IPS-18c (cell line): ENCODE data around the gene SEC14L2.
A peak's percentile ranks its signal among the peaks of the same experiment; 100 is the strongest.

ENCODE experiments used
- H3K4me3 ChIP-seq: 2 replicates; pipeline ENCODE4 v1.7.0; 2013; ENCODE audit warnings: low read depth, mild to moderate bottlenecking, low read length, moderate library complexity; ENCODE audit not compliant: insufficient read depth
- H3K9me3 ChIP-seq: one replicate; pipeline ENCODE4 v1.6.1; 2013; ENCODE audit warnings: mild to moderate bottlenecking, low read length, moderate library complexity; ENCODE audit not compliant: control insufficient read depth, insufficient read depth

The SEC14L2 gene

DNA sequence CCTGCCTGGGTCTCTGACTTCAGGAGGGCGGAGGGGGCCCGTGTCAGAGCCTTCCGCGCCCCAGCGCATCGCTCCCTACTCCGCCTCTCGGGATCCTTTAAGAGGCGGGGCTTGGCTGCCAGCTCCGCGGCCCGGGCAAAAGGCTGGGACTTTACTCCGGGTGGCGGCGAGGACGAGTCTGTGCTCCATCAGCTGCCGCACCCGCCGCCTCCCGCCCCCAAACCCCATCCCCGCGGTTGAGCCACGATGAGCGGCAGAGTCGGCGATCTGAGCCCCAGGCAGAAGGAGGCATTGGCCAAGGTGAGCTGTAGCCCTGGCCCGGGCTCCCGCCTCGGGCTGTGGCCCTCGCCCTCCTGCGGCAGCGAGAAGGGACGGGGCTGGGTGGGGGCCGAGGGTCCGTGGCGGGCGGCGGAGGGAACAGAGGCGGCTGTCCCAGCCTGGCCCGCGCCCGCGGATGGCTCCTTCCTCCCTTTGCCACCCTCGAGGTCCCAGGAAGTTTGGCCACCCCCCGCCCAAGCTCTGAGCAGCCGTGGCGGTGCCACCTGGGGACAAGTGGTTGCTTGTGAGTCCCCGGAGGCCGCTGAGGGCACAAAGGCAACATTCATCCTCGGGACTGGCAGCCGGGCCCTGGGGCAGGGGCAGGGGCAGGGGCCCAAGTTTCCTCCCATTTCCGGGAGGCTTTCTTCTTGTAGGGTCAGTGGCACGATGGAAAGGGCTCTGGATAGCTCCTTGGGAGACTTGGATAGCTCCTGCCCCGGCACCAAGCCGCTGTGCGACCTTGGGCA, at the start of gene SEC14L2:
Gene SEC14L2, plus strand, starts transcription at position 148 of the 785 bp plus-strand sequence. Its CDS starts 99 bp downstream, at position 247.
- peak within 1 kb of the TSS; percentile 70 for H3K4me3 ChIP-seq
- H3K9me3 ChIP-seq = no peaks in the 10 kb centered on the region

DNA sequence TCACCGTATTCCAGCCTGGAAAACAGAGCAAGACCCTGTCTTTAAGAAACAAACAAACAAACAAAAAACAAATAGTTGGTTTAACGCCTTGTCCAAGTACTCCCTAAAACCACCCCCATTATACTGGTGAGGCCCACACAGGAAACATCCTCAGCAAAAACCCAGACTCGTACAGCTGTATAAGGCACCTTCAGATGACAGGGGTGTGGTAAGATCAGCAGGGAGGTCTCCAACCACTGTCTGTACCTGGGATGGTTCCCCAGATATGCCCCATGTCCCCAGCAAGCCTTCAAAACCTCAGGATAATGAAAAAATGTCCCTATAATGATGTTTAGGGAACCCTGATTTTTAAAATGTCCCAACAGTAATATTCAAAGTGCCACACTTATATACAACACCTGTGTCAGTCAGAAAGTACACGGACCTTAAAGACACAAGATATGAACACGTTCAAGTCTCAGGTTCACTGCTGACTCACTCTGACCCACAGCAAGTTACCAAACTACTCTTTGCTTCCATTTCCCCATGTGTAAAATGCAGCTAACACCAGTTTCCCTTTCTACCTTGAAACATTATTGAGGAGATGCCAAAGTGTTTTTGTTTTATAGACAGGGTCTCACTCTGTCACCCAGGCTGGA, 49.4 kb upstream of the SEC14L2 start:
- H3K4me3 ChIP-seq = no peak overlapping the region
- H3K9me3 ChIP-seq = no peaks in the 10 kb centered on the region

DNA sequence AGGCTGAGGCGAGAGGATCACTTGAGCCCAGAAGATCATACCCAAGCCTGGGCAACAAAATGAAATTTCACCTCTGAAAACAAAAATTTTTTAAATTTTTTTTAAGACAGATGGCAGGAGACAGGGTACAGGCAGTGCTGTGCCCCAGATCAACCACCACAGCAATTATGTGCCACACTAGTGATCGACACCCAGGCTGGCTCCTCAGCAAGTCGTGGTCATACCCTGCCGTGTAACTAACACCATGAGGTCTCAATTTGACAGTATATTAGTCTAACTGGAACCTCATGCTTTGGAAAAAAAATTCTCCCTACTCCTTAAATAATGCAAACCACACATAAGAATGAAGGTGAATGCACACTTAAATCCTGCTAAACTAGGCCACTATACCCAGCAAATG, 48.4 kb upstream of the SEC14L2 start:
- no peak overlapping the region for H3K4me3 ChIP-seq
- no peaks in the 10 kb centered on the region for H3K9me3 ChIP-seq

DNA sequence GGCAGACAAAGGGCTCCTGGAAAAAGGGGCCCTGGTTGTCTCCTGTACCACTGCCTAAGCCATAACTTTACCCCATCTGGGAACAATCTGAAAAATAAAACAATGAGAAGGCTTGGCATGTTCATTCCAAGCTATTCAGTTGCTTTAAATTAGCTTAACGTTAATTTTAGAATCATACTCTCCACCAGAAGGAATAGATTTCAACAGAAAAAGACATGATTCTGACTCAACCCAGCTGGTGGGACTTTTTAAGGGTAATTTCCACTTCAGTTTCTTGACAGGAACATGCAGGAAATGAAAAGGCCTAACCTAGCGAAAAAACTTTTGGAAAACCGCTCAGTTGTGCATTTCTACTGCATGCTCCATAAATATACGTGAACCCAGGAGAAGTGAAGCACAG, 48.0 kb upstream of the SEC14L2 start:
- Histone ChIP-seq H3K9me3 (no peaks in the 10 kb centered on the region), H3K4me3 (no peak overlapping the region)

DNA sequence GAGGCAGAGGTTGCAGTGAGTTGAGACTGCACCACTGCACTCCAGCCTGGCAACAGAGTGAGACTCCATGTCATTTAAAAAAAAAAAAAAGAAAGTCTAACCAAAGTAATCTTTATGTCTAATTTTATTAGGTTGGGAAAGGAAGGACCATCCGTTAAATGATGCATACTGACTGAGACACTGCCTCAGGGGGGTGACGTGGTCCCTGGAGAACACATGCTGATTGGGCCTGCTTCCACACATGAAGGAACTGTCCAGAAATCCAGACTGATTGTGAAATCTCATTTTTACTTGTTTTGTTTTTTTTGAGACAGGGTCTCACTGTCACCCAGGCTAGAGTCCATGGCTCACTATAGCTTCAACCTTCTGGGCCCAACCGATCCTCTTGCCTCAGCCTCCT, 45.6 kb upstream of the SEC14L2 start:
- H3K4me3 ChIP-seq = no peak overlapping the region
- no peaks in the 10 kb centered on the region for H3K9me3 ChIP-seq

DNA sequence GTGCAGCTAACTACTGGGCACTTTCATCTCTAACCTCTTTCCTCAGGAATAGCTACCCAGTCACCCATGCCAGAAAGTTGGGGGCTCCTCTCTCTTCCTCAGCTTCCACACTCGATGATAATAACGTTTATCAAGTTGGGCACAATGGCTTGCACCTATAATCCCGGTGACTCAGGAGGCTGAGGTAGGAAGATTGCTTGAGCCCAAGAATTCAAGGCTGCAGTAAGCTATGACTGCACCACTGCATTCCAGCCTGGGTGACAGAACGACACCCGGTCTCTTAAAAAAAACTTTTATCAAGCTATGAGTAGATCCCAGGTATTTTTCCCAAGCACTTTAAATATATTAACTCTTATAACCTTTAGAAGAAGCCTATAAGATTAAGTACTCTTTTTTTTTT, 42.2 kb upstream of the SEC14L2 start:
- Histone ChIP-seq H3K9me3 (no peaks in the 10 kb centered on the region), H3K4me3 (no peak overlapping the region)

DNA sequence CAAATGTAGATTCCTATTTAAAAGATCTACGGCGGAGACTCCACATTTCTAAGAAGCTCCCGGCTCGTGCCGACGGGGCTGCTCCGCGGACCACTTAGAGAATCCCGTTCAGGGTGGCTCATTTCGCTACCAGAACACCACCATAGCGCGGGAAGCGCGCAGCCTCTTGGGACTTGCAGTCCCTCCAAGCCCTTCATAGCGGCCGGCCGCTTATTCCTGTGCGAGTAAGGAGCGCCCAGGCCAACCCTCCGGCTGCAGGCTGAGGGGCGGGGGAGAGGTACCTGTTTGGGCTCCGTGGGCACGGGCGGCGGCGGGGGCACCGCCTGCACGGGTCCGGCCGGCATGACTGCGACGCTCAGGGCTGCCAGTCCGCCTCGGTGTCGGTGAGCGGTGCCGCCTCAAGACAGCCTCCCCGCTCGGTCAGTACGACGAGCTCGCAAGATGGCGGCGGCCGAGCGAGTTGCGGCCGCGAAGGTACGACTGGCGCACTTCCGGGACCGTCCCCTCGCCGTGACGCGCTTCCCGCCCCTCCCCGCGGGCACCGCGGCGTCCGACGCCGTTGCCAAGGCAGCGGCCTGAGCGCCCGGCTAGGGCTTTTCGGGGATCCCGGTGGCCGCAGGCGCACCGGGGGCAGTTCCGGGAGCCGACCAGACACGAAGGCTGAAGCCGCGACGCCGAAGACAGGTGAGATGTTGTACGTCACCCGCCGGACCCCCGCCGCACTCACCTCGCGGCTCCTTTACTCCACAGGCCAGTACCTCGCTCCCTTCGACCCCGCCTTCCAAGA, 40.2 kb upstream of the SEC14L2 start, which contains the start of the genes CCDC157 and SF3A1:
Gene CCDC157, plus strand, starts transcription at position 559 of the 787 bp plus-strand sequence. CDS start 8,994 bp downstream, outside the sequence.
Gene SF3A1, minus strand, starts transcription at position 446 of the 787 bp plus-strand sequence. Its CDS starts 102 bp downstream, at position 344.
- Histone ChIP-seq H3K4me3 (peak within 1 kb of the TSS; percentile 97), H3K9me3 (no peaks in the 10 kb centered on the region)

DNA sequence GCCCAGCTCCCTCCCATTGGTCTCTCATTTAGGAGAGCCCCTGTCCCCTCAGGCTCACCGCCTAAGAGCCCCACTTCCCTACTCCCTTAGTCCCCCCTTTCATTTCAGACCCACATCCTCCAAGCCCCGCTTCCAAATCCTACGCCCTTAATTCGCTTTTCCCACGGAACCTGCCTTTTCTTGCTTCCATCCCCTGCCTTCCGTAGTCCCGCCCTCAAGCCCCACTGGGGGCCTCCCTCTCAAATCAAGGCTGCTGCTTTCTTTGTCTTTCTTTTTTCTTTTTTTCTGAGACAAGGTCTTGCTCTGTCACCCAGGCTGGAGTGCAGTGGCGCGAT, 39.6 kb upstream of the SEC14L2 start:
- Histone ChIP-seq H3K9me3 (no peaks in the 10 kb centered on the region), H3K4me3 (peak overlapping the region; percentile 97)

DNA sequence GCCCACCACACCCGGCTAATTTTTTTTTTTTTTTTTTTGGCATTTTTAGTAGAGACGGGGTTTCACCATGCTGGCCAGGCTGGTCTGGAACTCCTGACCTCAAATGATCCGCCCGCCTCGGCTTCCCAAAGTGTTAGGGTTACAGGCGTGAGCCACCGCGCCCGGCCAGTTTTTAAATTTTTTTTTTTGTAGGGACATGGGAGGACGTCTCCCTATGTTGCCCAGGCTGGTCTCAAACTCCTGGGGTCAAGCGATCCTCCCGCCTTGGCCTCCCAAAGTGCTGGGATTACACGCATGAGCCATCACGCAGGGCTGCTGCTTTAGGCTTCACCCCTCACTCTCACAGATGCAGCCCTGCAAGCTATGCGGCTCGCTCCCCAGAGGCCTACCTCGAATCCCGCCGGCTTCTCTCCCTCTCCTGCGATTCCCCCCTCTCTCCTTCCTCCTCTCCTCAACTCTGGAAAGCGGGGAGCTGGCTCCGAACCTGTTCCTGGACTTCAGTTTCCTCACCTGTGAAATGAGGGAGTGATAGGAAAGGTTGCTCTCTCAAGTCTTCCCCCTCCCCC, 39.1 kb upstream of the SEC14L2 start:
- no peaks in the 10 kb centered on the region for H3K9me3 ChIP-seq
- H3K4me3 ChIP-seq = peak overlapping the region; percentile 97; the same call in 1 of the 2 replicates

DNA sequence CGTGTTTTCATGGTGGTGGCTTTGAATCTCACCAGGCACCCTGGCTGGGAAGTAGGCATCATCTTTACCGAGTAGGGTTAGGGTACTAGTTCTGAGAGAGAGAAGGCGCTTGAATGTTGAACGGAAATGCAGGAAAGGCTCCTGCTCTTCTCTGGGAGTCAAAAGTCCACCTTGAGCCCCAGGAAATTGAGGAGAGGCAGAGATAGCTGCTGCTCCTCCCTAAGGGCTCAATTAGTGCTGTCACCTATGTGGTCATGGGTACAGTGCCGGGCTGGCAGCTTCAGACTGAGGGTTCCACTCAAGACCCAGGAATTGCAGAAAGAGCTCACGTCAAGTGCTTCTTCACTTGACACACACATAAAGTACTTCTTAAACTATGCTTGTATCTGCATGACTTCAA, 38.3 kb upstream of the SEC14L2 start:
- H3K9me3 ChIP-seq = no peaks in the 10 kb centered on the region
- no peak overlapping the region for H3K4me3 ChIP-seq

DNA sequence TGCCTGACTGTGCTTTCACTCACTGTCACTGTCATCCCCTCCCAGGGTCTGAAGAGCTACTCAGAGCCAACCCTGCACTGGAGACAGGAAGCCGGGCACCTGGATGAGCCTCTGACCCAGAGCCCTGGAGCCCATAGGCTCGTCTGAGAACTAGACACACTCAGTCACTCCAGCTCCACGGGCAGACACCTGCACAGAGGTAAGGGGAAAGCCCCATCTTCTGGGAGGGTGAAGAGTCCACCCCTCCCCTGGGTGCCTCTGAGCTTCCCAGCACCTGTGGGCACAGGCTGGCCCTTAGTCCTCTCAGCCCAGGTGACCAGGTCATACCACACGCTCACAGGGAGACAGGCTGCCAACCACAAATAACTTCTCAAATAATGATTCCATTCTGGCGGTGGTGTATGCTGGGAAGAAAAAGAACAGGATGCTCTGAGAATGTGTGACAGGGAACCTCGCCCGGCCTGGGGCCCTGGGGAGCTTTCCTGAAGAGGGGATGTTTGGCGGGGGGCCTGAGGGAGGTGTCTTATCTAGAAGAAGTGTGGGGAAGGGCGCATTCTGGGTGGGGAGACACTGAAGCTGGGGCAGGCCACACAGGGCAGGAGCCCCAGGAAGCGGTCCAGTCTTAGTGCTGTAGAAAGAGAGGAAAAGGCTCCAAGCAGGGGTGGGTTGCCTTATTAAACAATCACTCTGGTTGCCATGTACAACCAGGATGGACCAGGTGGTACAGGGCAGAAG, 34.7 kb upstream of the SEC14L2 start:
- Histone ChIP-seq H3K9me3 (no peaks in the 10 kb centered on the region), H3K4me3 (no peak overlapping the region)

DNA sequence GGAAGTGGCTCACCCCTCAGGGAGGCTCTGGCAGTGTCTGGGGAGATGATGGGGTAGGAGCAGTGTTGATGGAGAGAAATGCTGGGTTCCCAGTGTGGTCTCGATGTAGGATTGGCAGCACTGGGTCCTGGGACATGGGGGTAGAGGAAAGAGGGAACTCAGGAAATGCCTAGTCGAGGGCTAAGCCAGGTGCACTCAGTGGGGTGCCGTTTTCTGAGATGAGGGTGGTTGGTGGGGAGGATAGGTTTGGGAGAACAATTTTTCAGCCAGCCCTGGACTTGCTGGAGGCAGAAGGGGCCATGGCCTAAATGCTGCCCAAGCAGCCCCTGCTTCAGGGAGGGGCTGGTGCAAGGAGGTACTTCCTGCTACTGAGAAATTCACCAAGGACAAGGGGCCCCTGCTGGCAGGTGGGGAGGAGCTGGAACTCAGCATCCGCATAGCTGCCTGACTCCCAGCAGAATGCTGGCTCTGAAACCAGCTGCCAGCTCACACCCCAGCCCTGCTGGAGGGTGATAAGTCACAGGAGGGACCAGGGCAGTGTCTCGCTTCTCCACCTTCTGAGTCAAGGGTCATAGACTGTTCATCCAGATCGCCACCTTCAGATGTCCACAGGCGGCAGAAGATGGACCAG, 34.1 kb upstream of the SEC14L2 start:
- Histone ChIP-seq H3K4me3 (no peak overlapping the region), H3K9me3 (no peaks in the 10 kb centered on the region)

DNA sequence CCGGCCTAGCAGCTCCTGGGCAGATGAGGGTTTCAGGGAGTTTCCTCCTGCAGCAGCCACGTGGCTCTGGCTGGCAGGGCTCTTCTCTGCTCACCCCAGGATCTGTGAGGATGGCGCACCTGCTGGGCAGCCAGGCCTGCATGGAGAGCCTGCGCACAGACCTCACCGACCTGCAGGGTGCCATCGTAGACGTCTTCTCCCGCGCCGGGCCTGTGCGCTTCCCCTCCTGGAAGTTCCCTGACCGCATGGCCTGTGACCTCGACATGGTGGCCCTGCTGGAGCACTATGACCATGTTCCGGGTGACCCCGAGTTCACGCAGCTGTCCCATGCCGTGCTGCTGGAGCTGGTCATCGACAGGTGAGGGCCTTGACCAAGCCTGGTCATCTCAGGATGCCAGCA, 30.9 kb upstream of the SEC14L2 start:
- H3K9me3 ChIP-seq = no peaks in the 10 kb centered on the region

DNA sequence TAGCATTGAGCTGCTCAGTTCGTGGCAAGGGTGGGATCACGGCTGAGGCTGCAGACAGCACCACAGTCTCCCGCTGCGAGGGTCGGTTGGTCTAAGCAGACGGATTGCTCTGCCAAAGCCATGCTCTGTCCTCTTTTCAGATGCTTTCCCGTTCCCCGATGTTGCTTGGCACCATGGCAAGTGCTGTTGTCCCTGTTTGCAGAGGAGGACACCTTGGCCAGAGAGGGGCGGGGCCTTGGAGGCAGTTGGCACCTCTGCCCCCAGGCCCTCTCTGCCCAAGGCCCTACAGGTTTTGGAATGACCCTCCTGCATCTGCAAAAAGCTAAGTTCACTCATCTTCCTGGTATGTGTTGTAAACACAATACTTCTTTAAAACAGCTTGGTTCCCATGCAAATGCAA, 28.4 kb upstream of the SEC14L2 start:
- no peaks in the 10 kb centered on the region for H3K9me3 ChIP-seq
- no peak overlapping the region for H3K4me3 ChIP-seq

More for the DNA sequence above, 30.9 kb upstream of the SEC14L2 start:
- no peak overlapping the region for H3K4me3 ChIP-seq

DNA sequence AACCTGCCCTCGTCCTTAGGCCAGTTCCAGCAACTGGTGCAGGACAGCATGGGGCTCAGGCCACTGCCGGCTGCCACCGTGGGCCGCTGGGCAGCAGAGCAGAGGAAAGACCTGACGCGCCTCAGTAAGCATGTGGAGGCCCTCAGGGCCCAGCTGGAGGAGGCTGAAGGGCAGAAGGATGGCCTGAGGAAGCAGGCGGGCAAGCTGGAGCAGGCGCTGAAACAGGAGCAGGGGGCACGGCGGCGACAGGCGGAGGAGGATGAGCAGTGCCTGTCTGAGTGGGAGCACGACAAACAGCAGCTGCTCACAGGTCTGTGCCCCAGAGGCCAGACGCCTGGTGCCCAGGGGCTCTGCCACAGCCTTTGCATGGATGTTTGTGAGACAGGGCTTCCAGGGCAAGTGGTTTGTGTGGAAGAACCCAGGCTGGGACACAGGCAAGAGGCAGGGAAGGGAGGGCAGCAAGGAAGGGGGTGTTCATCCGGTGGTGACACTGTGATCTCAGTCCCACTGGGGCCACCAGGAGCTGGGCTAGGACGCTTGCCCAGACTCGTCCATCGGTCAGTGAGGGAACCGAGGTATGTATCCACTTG, 26.1 kb upstream of the SEC14L2 start:
- H3K4me3 ChIP-seq = no peak overlapping the region

DNA sequence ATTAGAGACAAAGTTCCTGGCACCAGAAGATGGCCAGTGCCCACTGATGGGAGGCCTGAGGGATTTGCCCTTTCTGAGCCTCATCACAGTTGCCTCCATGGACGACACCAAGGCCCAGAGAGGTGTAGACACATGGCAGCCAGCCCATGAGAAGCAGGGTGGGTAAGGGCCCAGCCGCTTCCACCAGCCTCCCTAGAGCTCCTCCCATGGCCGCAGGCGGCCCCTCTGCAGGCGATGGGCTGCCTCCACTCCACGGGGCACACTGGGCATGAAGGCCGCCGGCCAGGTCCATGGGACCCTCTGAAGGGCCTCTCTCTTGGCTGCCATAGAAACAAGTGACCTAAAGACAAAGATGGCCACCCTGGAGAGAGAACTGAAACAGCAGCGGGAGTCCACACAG, 25.5 kb upstream of the SEC14L2 start:
- no peak overlapping the region for H3K4me3 ChIP-seq
- no peaks in the 10 kb centered on the region for H3K9me3 ChIP-seq

More for the DNA sequence above, 26.1 kb upstream of the SEC14L2 start:
- H3K9me3 ChIP-seq = no peaks in the 10 kb centered on the region
